HEK293 (cell line): ENCODE data around the gene MX1.

Experiments used
- ZEB2 ChIP-seq: fragments of 450-650 bp; formaldehyde crosslinking; IDR thresholded peaks from 2 replicates; pipeline ENCODE4 v1.5.1; 2016; ENCODE audit warnings: missing biosample characterization, missing genetic modification characterization
- ZNF391 ChIP-seq: fragments of 450-650 bp; formaldehyde crosslinking; IDR thresholded peaks from 2 replicates; pipeline ENCODE4 v1.5.1; 2016; ENCODE audit warnings: low read depth, missing biosample characterization, missing genetic modification characterization, borderline replicate concordance
- ZNF501 ChIP-seq: fragments of 450-650 bp; formaldehyde crosslinking; IDR thresholded peaks from 2 replicates; pipeline ENCODE4 v1.5.1; 2016; ENCODE audit warnings: missing biosample characterization, missing genetic modification characterization
- ZNF555 ChIP-seq: fragments of 450-650 bp; formaldehyde crosslinking; conservative IDR thresholded peaks from 2 replicates; pipeline ENCODE4 v1.5.1; 2017; ENCODE audit warnings: missing biosample characterization, mild to moderate bottlenecking, missing genetic modification characterization, inconsistent platforms
- ZNF670 ChIP-seq: fragments of 450-650 bp; formaldehyde crosslinking; IDR thresholded peaks from 2 replicates; pipeline ENCODE4 v1.5.1; 2016; ENCODE audit warnings: missing biosample characterization, missing genetic modification characterization, low read depth
- TF ChIP-seq, protein P1 (sequence below): fragments of 450-650 bp; formaldehyde crosslinking; IDR thresholded peaks from 2 replicates; pipeline ENCODE4 v1.5.1; 2016; ENCODE audit warnings: missing biosample characterization, missing genetic modification characterization
- TF ChIP-seq, protein P2 (sequence below): sonication (generic); formaldehyde crosslinking; IDR thresholded peaks from 2 replicates; pipeline ENCODE4 v1.8.1; 2022; ENCODE audit warnings: mild to moderate bottlenecking, moderate library complexity, missing genetic modification reagents
- TF ChIP-seq, protein P3 (sequence below): fragments of 450-650 bp; formaldehyde crosslinking; IDR thresholded peaks from 2 replicates; pipeline ENCODE4 v1.5.1; 2016; ENCODE audit warnings: missing biosample characterization, missing genetic modification characterization
- TF ChIP-seq, protein P4 (sequence below): fragments of 450-650 bp; formaldehyde crosslinking; IDR thresholded peaks from 2 replicates; pipeline ENCODE4 v1.5.1; 2016; ENCODE audit warnings: missing biosample characterization, missing genetic modification characterization
- TF ChIP-seq, protein P5 (sequence below): fragments of 450-650 bp; IDR thresholded peaks from 2 replicates; pipeline ENCODE4 v1.5.1; 2018; ENCODE audit warnings: missing biosample characterization, mild to moderate bottlenecking, missing genetic modification characterization

DNA sequence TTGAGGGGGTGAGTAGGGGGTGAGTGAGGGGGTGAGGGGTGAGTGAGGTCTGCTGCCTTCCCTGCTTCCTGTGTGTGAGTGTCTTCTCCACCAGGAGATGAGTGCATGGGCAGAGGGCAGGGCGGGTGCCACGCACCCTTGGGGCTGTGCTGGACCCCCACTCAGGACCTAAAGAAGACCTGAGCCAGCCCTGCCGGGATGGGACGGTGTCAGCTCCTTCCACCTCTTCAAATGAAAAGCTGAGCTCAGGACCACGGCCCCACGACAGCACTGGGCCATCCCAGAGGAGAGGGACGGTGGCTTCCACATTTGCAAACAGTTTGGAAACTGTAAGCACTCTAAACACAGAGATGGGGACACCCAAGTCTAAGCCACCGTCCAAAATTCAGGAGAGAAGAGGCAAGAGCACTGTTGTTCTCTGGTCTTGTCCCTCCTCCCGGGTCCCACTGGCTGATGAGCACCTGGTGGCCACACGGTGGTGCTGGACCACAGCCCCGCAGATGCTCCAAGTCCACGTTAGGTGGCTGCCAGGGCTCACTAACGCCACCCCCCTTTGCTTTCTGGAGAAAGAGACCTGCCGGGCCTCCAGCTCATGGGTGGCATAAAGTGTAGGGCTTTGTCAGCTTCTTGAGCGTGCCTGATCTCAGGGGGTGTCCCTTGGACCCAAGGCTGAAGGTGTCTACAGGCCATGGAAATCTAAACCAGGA is 49.8 kb downstream of the MX1 start:
- TF ChIP-seq, protein P1, sequence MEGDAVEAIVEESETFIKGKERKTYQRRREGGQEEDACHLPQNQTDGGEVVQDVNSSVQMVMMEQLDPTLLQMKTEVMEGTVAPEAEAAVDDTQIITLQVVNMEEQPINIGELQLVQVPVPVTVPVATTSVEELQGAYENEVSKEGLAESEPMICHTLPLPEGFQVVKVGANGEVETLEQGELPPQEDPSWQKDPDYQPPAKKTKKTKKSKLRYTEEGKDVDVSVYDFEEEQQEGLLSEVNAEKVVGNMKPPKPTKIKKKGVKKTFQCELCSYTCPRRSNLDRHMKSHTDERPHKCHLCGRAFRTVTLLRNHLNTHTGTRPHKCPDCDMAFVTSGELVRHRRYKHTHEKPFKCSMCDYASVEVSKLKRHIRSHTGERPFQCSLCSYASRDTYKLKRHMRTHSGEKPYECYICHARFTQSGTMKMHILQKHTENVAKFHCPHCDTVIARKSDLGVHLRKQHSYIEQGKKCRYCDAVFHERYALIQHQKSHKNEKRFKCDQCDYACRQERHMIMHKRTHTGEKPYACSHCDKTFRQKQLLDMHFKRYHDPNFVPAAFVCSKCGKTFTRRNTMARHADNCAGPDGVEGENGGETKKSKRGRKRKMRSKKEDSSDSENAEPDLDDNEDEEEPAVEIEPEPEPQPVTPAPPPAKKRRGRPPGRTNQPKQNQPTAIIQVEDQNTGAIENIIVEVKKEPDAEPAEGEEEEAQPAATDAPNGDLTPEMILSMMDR, result no peak
- TF ChIP-seq, protein P2, sequence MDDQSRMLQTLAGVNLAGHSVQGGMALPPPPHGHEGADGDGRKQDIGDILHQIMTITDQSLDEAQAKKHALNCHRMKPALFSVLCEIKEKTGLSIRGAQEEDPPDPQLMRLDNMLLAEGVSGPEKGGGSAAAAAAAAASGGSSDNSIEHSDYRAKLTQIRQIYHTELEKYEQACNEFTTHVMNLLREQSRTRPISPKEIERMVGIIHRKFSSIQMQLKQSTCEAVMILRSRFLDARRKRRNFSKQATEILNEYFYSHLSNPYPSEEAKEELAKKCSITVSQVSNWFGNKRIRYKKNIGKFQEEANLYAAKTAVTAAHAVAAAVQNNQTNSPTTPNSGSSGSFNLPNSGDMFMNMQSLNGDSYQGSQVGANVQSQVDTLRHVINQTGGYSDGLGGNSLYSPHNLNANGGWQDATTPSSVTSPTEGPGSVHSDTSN, result no peak
- TF ChIP-seq ZNF555 (tag by site-specific recombination) (no peak), ZNF391 (no peak), ZNF501 (tag by site-specific recombination) (no peak), ZEB2 (tag by site-specific recombination) (no peak), ZNF670 (tag by site-specific recombination) (no peak)
- TF ChIP-seq, protein P3, sequence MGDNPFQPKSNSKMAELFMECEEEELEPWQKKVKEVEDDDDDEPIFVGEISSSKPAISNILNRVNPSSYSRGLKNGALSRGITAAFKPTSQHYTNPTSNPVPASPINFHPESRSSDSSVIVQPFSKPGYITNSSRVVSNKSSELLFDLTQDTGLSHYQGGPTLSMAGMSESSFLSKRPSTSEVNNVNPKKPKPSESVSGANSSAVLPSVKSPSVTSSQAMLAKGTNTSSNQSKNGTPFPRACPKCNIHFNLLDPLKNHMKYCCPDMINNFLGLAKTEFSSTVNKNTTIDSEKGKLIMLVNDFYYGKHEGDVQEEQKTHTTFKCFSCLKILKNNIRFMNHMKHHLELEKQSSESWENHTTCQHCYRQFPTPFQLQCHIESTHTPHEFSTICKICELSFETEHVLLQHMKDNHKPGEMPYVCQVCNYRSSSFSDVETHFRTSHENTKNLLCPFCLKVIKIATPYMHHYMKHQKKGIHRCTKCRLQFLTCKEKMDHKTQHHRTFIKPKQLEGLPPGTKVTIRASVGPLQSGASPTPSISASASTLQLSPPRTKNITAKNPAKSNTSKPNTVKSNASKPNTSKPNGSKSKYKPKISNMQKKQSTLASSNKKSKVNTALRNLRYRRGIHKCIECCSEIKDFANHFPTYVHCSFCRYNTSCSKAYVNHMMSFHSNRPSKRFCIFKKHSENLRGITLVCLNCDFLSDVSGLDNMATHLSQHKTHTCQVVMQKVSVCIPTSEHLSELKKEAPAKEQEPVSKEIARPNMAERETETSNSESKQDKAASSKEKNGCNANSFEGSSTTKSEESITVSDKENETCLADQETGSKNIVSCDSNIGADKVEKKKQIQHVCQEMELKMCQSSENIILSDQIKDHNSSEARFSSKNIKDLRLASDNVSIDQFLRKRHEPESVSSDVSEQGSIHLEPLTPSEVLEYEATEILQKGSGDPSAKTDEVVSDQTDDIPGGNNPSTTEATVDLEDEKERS (tag by site-specific recombination), result no peak
- TF ChIP-seq, protein P4, sequence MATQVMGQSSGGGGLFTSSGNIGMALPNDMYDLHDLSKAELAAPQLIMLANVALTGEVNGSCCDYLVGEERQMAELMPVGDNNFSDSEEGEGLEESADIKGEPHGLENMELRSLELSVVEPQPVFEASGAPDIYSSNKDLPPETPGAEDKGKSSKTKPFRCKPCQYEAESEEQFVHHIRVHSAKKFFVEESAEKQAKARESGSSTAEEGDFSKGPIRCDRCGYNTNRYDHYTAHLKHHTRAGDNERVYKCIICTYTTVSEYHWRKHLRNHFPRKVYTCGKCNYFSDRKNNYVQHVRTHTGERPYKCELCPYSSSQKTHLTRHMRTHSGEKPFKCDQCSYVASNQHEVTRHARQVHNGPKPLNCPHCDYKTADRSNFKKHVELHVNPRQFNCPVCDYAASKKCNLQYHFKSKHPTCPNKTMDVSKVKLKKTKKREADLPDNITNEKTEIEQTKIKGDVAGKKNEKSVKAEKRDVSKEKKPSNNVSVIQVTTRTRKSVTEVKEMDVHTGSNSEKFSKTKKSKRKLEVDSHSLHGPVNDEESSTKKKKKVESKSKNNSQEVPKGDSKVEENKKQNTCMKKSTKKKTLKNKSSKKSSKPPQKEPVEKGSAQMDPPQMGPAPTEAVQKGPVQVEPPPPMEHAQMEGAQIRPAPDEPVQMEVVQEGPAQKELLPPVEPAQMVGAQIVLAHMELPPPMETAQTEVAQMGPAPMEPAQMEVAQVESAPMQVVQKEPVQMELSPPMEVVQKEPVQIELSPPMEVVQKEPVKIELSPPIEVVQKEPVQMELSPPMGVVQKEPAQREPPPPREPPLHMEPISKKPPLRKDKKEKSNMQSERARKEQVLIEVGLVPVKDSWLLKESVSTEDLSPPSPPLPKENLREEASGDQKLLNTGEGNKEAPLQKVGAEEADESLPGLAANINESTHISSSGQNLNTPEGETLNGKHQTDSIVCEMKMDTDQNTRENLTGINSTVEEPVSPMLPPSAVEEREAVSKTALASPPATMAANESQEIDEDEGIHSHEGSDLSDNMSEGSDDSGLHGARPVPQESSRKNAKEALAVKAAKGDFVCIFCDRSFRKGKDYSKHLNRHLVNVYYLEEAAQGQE, result no peak
- TF ChIP-seq, protein P5, sequence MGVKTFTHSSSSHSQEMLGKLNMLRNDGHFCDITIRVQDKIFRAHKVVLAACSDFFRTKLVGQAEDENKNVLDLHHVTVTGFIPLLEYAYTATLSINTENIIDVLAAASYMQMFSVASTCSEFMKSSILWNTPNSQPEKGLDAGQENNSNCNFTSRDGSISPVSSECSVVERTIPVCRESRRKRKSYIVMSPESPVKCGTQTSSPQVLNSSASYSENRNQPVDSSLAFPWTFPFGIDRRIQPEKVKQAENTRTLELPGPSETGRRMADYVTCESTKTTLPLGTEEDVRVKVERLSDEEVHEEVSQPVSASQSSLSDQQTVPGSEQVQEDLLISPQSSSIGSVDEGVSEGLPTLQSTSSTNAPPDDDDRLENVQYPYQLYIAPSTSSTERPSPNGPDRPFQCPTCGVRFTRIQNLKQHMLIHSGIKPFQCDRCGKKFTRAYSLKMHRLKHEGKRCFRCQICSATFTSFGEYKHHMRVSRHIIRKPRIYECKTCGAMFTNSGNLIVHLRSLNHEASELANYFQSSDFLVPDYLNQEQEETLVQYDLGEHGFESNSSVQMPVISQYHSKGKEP (tag by site-specific recombination), result no peak
